ENCODE results near the gene PLA1A. TPM values are rescaled to one million over a fixed set of nuclear protein-coding genes. Genes with fewer than 3 reads are reported as not detected.
"Not testable (repeated sequence)": the region's sequence is repeated elsewhere in the genome, so short reads cannot be mapped to it uniquely, and the experiment has no call there.

Gene PLA1A
- total RNA-seq, 1 donor from 2014 or later: 1.7 TPM

GRCh38 chr3:119676020-119676419 lies 78.3 kb downstream of the PLA1A start:
- intact Hi-C loops (cut with DNase I): no loop called here
- H3K4me3 ChIP-seq: peak overlapping the region; percentile 79 to 87
- H3K9me3 ChIP-seq: no peaks in the 10 kb centered on the region
- peaks cover 0 to 30% of the 10 kb centered on the region in 2 donors for H3K36me3 ChIP-seq
- TF ChIP-seq POLR2A (IDR thresholded peaks at IDR 0.05): no peak
- TF ChIP-seq CTCF (IDR thresholded peaks at IDR 0.05): no peak
- TF ChIP-seq POLR2AphosphoS5 (IDR thresholded peaks at IDR 0.05; ENCODE audit: insufficient read depth in 1 of 2, low read depth in 1 of 2): no peak
- peak overlapping the region; percentile 94 for H3K27ac ChIP-seq
- DNase-seq (ENCODE audit: extremely low spot score in 2 of 2): no peak
- H3K4me1 ChIP-seq: peaks cover 20% of the 10 kb centered on the region
- no peaks in the 10 kb centered on the region for H3K27me3 ChIP-seq

- Histone ChIP-seq H3K4me3 (peak within 1 kb of the TSS; percentile 79 to 87), H3K27ac (peak within 1 kb of the TSS; percentile 94), H3K9me3 (no peaks in the 10 kb centered on the region), H3K36me3 (peaks cover 0 to 28% of the 10 kb centered on the region in 2 donors), H3K4me1 (peaks cover 20% of the 10 kb centered on the region), H3K27me3 (no peaks in the 10 kb centered on the region)
- peak in 1 of 2 donors; percentile 40 for TF ChIP-seq POLR2A (IDR thresholded peaks at IDR 0.05)
- peak; percentile 94 to 98 for TF ChIP-seq POLR2AphosphoS5 (IDR thresholded peaks at IDR 0.05; ENCODE audit: insufficient read depth in 1 of 2, low read depth in 1 of 2)
- TF ChIP-seq CTCF (IDR thresholded peaks at IDR 0.05): no peak
- peak in 1 of 2 donors; percentile 96 for DNase-seq (ENCODE audit: extremely low spot score in 2 of 2)
- intact Hi-C loops (cut with DNase I): no loop called here
These were observed 79.3 kb downstream of the PLA1A start, which contains the start of gene COX17 for GRCh38 chr3:119676771-119677640. Gene COX17, minus strand, starts transcription at chr3:119677406. Its CDS starts 96 bp downstream, at chr3:119677310.

- TF ChIP-seq POLR2A (IDR thresholded peaks at IDR 0.05) (no peak), CTCF (IDR thresholded peaks at IDR 0.05) (no peak), POLR2AphosphoS5 (IDR thresholded peaks at IDR 0.05; ENCODE audit: insufficient read depth in 1 of 2, low read depth in 1 of 2) (no peak)
- intact Hi-C loops (cut with DNase I): no loop called here
- H3K36me3 ChIP-seq: peaks cover 0 to 25% of the 10 kb centered on the region in 2 donors
- H3K9me3 ChIP-seq: no peaks in the 10 kb centered on the region
- peaks cover 20% of the 10 kb centered on the region for H3K4me1 ChIP-seq
- H3K4me3 ChIP-seq: peak overlapping the region; percentile 79 to 87
- DNase-seq (ENCODE audit: extremely low spot score in 2 of 2): no peak
- H3K27me3 ChIP-seq: no peaks in the 10 kb centered on the region
- peak overlapping the region; percentile 94 for H3K27ac ChIP-seq
These were observed 79.9 kb downstream of the PLA1A start for GRCh38 chr3:119677641-119677934.

GRCh38 chr3:119678209-119678608 lies 80.5 kb downstream of the PLA1A start:
- H3K9me3 ChIP-seq; DNase-seq (ENCODE audit: extremely low spot score in 2 of 2); H3K27ac ChIP-seq; H3K4me3 ChIP-seq; intact Hi-C loops (cut with DNase I); H3K27me3 ChIP-seq: not testable (repeated sequence)
- Histone ChIP-seq H3K36me3 (peaks cover 0 to 19% of the 10 kb centered on the region in 2 donors), H3K4me1 (peaks cover 20% of the 10 kb centered on the region)

Other genes with a start within 250 kb of the PLA1A start
- gene TMEM39A, start 134.3 kb upstream of the PLA1A start, total RNA-seq: 27.0 TPM
- gene POGLUT1, start 128.9 kb upstream of the PLA1A start, total RNA-seq: 12.5 TPM
- 30.0 TPM for gene TIMMDC1, start 99.3 kb upstream of the PLA1A start, total RNA-seq
- gene CD80, start 38.3 kb upstream of the PLA1A start, total RNA-seq: not detected
- 2.9 TPM for gene ADPRH, start 18.4 kb upstream of the PLA1A start, total RNA-seq
- gene POPDC2, start 62.7 kb downstream of the PLA1A start, total RNA-seq: 3.4 TPM
- 27.3 TPM for gene COX17, start 79.5 kb downstream of the PLA1A start, total RNA-seq
- 4.2 TPM for gene CFAP91, start 105.1 kb downstream of the PLA1A start, total RNA-seq
- gene NR1I2, start 184.2 kb downstream of the PLA1A start, total RNA-seq: not detected